ENCODE results near the gene POLR2C. TPM values are rescaled to one million over a fixed set of nuclear protein-coding genes. Genes with fewer than 3 reads are reported as not detected.

POLR2C gene
- total and polyA plus RNA-seq, 2 of the 13 experiments (the other 11 are each of a cell fraction or from before 2014, with no cell fraction given) = 104 to 216 TPM

DNA sequence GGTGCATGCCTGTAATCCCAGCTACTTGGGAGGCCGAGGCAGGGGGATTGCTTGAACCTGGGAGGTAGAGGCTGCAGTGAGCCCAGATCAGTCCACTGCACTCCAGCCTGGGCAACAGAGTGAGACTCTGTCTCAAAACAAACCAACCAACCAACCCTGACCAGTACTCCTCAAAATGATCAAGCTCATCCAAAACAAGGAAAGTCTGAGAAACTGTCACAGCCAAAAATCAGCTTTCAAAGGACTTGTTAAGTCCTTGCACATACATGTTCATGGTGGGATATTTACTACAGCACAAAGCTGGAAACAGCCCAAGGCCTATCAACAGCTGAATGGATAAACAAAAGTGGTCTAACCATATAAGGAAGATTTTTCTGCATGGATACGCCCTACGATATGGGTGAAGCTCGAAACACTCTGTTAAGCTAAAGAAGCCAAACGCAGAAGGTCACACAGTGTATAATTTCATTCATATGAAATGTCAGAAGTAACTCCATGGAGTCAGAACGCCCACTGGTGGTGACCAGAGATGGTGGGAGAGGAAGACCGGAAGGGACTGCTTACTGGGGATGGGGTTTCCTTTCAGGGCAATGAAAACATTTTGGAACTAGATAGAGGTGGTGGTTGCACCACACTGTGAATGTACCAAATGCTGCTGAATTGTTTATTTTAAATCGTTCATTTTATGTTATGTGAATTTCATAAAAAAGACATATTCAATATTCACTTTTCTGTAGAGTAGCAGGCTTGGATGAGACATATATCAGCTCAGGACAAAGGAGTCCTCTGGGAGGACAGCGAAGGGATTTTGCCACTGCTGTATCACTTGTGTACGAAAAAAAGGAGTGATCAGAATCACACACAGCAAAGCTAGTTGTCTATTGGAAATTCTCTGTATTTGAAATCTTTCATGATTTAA lies 40.2 kb upstream of the POLR2C start (continued):
- TF ChIP-seq ZNF557 (CRISPR knock-in tag; IDR thresholded peaks at IDR 0.05) (no peak), SMC3 (IDR thresholded peaks at IDR 0.05; ENCODE audit: low read length) (peak; percentile 95), GPN1 (CRISPR knock-in tag; IDR thresholded peaks at IDR 0.05; ENCODE audit: borderline replicate concordance) (no peak), RELA (CRISPR knock-in tag; IDR thresholded peaks at IDR 0.05) (no peak), ZNF343 (CRISPR knock-in tag; IDR thresholded peaks at IDR 0.05) (no peak), CBFB (CRISPR knock-in tag; IDR thresholded peaks at IDR 0.05) (0 out of 2 replicates have a peak, but pooled peaks have one; percentile 39), SOX5 (CRISPR knock-in tag; IDR thresholded peaks at IDR 0.05; ENCODE audit: borderline replicate concordance) (no peak), POLR2AphosphoS5 (IDR thresholded peaks at IDR 0.05; ENCODE audit: low read depth, low read length) (no peak), PPARG (CRISPR knock-in tag; conservative IDR thresholded peaks at IDR 0.05) (no peak), ZNF496 (CRISPR knock-in tag; IDR thresholded peaks at IDR 0.05; ENCODE audit: insufficient replicate concordance) (no peak), KLF13 (CRISPR knock-in tag; IDR thresholded peaks at IDR 0.05) (no peak), KMT2A (CRISPR knock-in tag; IDR thresholded peaks at IDR 0.05) (peak; percentile 35; the same call in 1 of the 2 replicates), MXI1 (IDR thresholded peaks at IDR 0.05; ENCODE audit: borderline replicate concordance, low read depth, low read length) (no peak)
- TF ChIP-seq, protein P1, sequence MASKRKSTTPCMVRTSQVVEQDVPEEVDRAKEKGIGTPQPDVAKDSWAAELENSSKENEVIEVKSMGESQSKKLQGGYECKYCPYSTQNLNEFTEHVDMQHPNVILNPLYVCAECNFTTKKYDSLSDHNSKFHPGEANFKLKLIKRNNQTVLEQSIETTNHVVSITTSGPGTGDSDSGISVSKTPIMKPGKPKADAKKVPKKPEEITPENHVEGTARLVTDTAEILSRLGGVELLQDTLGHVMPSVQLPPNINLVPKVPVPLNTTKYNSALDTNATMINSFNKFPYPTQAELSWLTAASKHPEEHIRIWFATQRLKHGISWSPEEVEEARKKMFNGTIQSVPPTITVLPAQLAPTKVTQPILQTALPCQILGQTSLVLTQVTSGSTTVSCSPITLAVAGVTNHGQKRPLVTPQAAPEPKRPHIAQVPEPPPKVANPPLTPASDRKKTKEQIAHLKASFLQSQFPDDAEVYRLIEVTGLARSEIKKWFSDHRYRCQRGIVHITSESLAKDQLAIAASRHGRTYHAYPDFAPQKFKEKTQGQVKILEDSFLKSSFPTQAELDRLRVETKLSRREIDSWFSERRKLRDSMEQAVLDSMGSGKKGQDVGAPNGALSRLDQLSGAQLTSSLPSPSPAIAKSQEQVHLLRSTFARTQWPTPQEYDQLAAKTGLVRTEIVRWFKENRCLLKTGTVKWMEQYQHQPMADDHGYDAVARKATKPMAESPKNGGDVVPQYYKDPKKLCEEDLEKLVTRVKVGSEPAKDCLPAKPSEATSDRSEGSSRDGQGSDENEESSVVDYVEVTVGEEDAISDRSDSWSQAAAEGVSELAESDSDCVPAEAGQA (IDR thresholded peaks at IDR 0.05; ENCODE audit: low read depth) = no peak
- TF ChIP-seq, protein P1 (CRISPR knock-in tag; IDR thresholded peaks at IDR 0.05; ENCODE audit: borderline replicate concordance) = no peak
- TF ChIP-seq, protein P2, sequence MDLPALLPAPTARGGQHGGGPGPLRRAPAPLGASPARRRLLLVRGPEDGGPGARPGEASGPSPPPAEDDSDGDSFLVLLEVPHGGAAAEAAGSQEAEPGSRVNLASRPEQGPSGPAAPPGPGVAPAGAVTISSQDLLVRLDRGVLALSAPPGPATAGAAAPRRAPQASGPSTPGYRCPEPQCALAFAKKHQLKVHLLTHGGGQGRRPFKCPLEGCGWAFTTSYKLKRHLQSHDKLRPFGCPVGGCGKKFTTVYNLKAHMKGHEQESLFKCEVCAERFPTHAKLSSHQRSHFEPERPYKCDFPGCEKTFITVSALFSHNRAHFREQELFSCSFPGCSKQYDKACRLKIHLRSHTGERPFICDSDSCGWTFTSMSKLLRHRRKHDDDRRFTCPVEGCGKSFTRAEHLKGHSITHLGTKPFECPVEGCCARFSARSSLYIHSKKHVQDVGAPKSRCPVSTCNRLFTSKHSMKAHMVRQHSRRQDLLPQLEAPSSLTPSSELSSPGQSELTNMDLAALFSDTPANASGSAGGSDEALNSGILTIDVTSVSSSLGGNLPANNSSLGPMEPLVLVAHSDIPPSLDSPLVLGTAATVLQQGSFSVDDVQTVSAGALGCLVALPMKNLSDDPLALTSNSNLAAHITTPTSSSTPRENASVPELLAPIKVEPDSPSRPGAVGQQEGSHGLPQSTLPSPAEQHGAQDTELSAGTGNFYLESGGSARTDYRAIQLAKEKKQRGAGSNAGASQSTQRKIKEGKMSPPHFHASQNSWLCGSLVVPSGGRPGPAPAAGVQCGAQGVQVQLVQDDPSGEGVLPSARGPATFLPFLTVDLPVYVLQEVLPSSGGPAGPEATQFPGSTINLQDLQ (CRISPR knock-in tag; IDR thresholded peaks at IDR 0.05) = no peak
- TF ChIP-seq, protein P3, sequence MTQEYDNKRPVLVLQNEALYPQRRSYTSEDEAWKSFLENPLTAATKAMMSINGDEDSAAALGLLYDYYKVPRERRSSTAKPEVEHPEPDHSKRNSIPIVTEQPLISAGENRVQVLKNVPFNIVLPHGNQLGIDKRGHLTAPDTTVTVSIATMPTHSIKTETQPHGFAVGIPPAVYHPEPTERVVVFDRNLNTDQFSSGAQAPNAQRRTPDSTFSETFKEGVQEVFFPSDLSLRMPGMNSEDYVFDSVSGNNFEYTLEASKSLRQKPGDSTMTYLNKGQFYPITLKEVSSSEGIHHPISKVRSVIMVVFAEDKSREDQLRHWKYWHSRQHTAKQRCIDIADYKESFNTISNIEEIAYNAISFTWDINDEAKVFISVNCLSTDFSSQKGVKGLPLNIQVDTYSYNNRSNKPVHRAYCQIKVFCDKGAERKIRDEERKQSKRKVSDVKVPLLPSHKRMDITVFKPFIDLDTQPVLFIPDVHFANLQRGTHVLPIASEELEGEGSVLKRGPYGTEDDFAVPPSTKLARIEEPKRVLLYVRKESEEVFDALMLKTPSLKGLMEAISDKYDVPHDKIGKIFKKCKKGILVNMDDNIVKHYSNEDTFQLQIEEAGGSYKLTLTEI (CRISPR knock-in tag; conservative IDR thresholded peaks at IDR 0.05) = no peak
- TF ChIP-seq, protein P4, sequence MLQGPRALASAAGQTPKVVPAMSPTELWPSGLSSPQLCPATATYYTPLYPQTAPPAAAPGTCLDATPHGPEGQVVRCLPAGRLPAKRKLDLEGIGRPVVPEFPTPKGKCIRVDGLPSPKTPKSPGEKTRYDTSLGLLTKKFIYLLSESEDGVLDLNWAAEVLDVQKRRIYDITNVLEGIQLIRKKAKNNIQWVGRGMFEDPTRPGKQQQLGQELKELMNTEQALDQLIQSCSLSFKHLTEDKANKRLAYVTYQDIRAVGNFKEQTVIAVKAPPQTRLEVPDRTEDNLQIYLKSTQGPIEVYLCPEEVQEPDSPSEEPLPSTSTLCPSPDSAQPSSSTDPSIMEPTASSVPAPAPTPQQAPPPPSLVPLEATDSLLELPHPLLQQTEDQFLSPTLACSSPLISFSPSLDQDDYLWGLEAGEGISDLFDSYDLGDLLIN (CRISPR knock-in tag; IDR thresholded peaks at IDR 0.05; ENCODE audit: borderline replicate concordance) = no peak
